ENCODE results near the gene SLC12A1.

The SLC12A1 gene

GRCh38 chr15:48279608-48280007 lies 73.5 kb downstream of the SLC12A1 start:
- H3K4me2 ChIP-seq, result no peak overlapping the region
- no peak overlapping the region for H3K9ac ChIP-seq
- TF ChIP-seq, protein P1, sequence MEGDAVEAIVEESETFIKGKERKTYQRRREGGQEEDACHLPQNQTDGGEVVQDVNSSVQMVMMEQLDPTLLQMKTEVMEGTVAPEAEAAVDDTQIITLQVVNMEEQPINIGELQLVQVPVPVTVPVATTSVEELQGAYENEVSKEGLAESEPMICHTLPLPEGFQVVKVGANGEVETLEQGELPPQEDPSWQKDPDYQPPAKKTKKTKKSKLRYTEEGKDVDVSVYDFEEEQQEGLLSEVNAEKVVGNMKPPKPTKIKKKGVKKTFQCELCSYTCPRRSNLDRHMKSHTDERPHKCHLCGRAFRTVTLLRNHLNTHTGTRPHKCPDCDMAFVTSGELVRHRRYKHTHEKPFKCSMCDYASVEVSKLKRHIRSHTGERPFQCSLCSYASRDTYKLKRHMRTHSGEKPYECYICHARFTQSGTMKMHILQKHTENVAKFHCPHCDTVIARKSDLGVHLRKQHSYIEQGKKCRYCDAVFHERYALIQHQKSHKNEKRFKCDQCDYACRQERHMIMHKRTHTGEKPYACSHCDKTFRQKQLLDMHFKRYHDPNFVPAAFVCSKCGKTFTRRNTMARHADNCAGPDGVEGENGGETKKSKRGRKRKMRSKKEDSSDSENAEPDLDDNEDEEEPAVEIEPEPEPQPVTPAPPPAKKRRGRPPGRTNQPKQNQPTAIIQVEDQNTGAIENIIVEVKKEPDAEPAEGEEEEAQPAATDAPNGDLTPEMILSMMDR (conservative IDR thresholded peaks at IDR 0.05; ENCODE audit: low read depth, low read length), result no peak
- H3K36me3 ChIP-seq (ENCODE audit: insufficient read depth), result no peaks in the 10 kb centered on the region
- H3K79me2 ChIP-seq (ENCODE audit: insufficient read depth, low read depth), result no peaks in the 10 kb centered on the region
- no peaks in the 10 kb centered on the region for H3K27me3 ChIP-seq (ENCODE audit: insufficient read depth, low read depth)
- no peak overlapping the region for H3K27ac ChIP-seq
- H4K20me1 ChIP-seq (ENCODE audit: insufficient read depth), result no peaks in the 10 kb centered on the region
- H3K4me3 ChIP-seq (IDR thresholded peaks at IDR 0.05; ENCODE audit: insufficient read depth, low read depth, low read length), result no peak overlapping the region
- no peaks in the 10 kb centered on the region for H3K4me1 ChIP-seq (ENCODE audit: low read depth, poor library complexity, severe bottlenecking)
- no peak overlapping the region for H2AFZ ChIP-seq (ENCODE audit: low read depth)

GRCh38 chr15:48281674-48282073 lies 75.6 kb downstream of the SLC12A1 start:
- Histone ChIP-seq H3K36me3 (ENCODE audit: insufficient read depth) (no peaks in the 10 kb centered on the region), H3K4me3 (IDR thresholded peaks at IDR 0.05; ENCODE audit: insufficient read depth, low read depth, low read length) (no peak overlapping the region), H3K9ac (no peak overlapping the region), H3K27me3 (ENCODE audit: insufficient read depth, low read depth) (no peaks in the 10 kb centered on the region), H3K27ac (no peak overlapping the region), H3K79me2 (ENCODE audit: insufficient read depth, low read depth) (no peaks in the 10 kb centered on the region), H3K4me2 (no peak overlapping the region), H3K4me1 (ENCODE audit: low read depth, poor library complexity, severe bottlenecking) (no peaks in the 10 kb centered on the region), H2AFZ (ENCODE audit: low read depth) (no peak overlapping the region), H4K20me1 (ENCODE audit: insufficient read depth) (no peaks in the 10 kb centered on the region)
- TF ChIP-seq, protein P1 (conservative IDR thresholded peaks at IDR 0.05; ENCODE audit: low read depth, low read length), result no peak

DNA sequence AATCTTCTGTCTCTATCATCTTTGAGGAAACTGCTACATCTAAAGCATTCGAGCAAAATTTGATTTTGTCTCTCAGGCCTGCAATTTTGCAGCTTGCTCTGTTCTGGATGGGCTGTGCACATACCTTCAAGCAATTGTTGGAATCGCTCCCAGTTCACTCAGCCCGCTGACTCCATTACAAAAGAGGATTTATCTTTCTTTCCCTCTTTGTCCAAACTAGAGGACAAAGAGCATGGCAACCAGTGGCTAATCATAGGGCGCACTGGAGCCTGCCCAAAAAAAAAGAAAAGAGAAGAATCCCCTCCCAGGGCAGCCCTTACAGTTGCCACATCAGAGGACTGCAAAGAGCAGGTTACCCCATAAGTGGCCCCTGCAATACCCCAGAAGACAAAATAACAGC lies 76.1 kb downstream of the SLC12A1 start:
- no peaks in the 10 kb centered on the region for H4K20me1 ChIP-seq (ENCODE audit: insufficient read depth)
- H3K27ac ChIP-seq, result no peak overlapping the region
- TF ChIP-seq, protein P1 (conservative IDR thresholded peaks at IDR 0.05; ENCODE audit: low read depth, low read length), result no peak
- no peak overlapping the region for H3K4me3 ChIP-seq (IDR thresholded peaks at IDR 0.05; ENCODE audit: insufficient read depth, low read depth, low read length)
- H3K4me1 ChIP-seq (ENCODE audit: low read depth, poor library complexity, severe bottlenecking), result no peaks in the 10 kb centered on the region
- H3K79me2 ChIP-seq (ENCODE audit: insufficient read depth, low read depth), result no peaks in the 10 kb centered on the region
- no peaks in the 10 kb centered on the region for H3K27me3 ChIP-seq (ENCODE audit: insufficient read depth, low read depth)
- no peak overlapping the region for H3K9ac ChIP-seq
- no peak overlapping the region for H2AFZ ChIP-seq (ENCODE audit: low read depth)
- H3K4me2 ChIP-seq, result no peak overlapping the region
- no peaks in the 10 kb centered on the region for H3K36me3 ChIP-seq (ENCODE audit: insufficient read depth)

DNA sequence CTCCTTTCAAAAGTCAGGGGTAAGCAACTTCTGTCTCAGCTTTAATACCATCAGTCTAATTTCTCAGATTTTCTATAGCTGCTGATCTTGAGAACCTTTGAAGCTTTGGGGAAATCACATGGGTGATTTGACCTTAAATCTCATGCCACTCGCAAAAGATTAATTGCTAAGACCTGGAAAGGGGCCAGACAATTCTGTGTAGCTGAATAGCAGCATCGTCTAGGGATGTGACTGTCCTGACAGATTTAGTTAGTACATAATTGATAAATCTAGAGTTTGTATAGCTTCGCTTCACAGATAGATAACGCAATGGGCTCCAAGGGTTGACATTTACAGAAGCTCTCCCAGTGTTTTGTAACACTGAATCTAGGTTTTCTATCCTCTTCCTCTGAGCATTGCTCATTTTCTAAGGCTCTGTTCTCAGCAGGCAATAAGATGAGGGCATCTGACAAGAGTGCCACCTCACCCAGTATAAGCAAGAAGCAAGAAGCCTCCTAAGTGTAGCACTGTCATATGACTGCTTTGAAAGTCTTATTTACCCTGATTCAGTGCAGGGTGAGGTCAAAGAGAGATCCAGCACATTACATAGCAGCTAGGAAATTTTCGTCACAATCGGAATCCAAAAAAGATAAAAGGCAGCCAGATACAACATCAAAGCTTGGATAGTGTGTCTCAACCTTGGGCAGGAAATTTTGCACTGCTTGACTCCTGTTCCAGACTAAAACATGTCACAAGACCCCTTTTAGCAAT lies 77.5 kb downstream of the SLC12A1 start:
- Histone ChIP-seq H3K9ac (no peak overlapping the region), H4K20me1 (ENCODE audit: insufficient read depth) (no peaks in the 10 kb centered on the region), H3K79me2 (ENCODE audit: insufficient read depth, low read depth) (no peaks in the 10 kb centered on the region), H3K4me2 (no peak overlapping the region), H3K27me3 (ENCODE audit: insufficient read depth, low read depth) (no peaks in the 10 kb centered on the region), H3K4me1 (ENCODE audit: low read depth, poor library complexity, severe bottlenecking) (no peaks in the 10 kb centered on the region), H2AFZ (ENCODE audit: low read depth) (no peak overlapping the region), H3K36me3 (ENCODE audit: insufficient read depth) (no peaks in the 10 kb centered on the region), H3K4me3 (IDR thresholded peaks at IDR 0.05; ENCODE audit: insufficient read depth, low read depth, low read length) (no peak overlapping the region), H3K27ac (no peak overlapping the region)
- TF ChIP-seq, protein P1 (conservative IDR thresholded peaks at IDR 0.05; ENCODE audit: low read depth, low read length), result no peak
